Keratinocyte (primary cell): ENCODE data around the gene AKR1C8. TPM values are rescaled to one million over a fixed set of nuclear protein-coding genes. Genes with fewer than 3 reads are reported as not detected.
"Not testable (repeated sequence)": the region's sequence is repeated elsewhere in the genome, so short reads cannot be mapped to it uniquely, and the experiment has no call there.

Source experiments
- DNase-seq: peaks from one replicate; pipeline ENCODE4 v3.0.0-alpha.2; 2011; ENCODE audit warnings: low read depth, missing footprints, low spot score
- FAIRE-seq: peaks from 2 replicates; lab custom pipeline; 2011; peaks lifted over from hg19 to GRCh38; lab: Jason Lieb, UNC
- H2AFZ ChIP-seq: 2 replicates; pipeline ENCODE4 v1.6.0; 2012; ENCODE audit warnings: low read length, control low read depth, inconsistent platforms; ENCODE audit not compliant: control insufficient read depth
- H3K27ac ChIP-seq: 2 replicates; pipeline ENCODE4 v1.5.1; 2011; ENCODE audit warnings: low read length; ENCODE audit not compliant: control insufficient read depth, insufficient read depth
- H3K27me3 ChIP-seq: 3 replicates; pipeline ENCODE4 v1.6.0; 2011; ENCODE audit warnings: low read length; ENCODE audit not compliant: control insufficient read depth, insufficient read depth; ENCODE audit errors: extremely low read depth
- H3K36me3 ChIP-seq, 2 experiments: 2 replicates in 1 of 2; 3 replicates in 1 of 2; pipeline ENCODE4 v1.5.1; 2011; ENCODE audit warnings: low read length in 2 of 2, mild to moderate bottlenecking in 1 of 2; ENCODE audit not compliant: control insufficient read depth in 2 of 2, insufficient read depth in 2 of 2; ENCODE audit errors: extremely low read depth in 1 of 2
- H3K4me1 ChIP-seq: 3 replicates; pipeline ENCODE4 v1.5.1; 2011; ENCODE audit warnings: low read length; ENCODE audit not compliant: control insufficient read depth, insufficient read depth; ENCODE audit errors: extremely low read depth
- H3K4me2 ChIP-seq: 3 replicates; pipeline ENCODE4 v1.6.0; 2011; ENCODE audit warnings: low read depth, low read length; ENCODE audit not compliant: control insufficient read depth, insufficient read depth; ENCODE audit errors: extremely low read depth
- H3K4me3 ChIP-seq, 3 experiments: fragments of 200-600 bp in 1 of 3; sonication (generic) in 1 of 3; 2 replicates in 2 of 3; 3 replicates in 1 of 3; pipeline ENCODE4 v1.5.1; 2011 to 2016; ENCODE audit warnings: low read length in 3 of 3, mild to moderate bottlenecking in 3 of 3, control low read depth in 2 of 3, inconsistent platforms in 1 of 3, low read depth in 1 of 3, mixed read lengths in 1 of 3, mixed run types in 1 of 3, moderate library complexity in 1 of 3; ENCODE audit not compliant: control insufficient read depth in 2 of 3, insufficient read depth in 2 of 3; ENCODE audit errors: extremely low read depth in 1 of 3
- H3K79me2 ChIP-seq: 2 replicates; pipeline ENCODE4 v1.6.0; 2012; ENCODE audit warnings: low read length; ENCODE audit not compliant: control insufficient read depth, insufficient read depth
- H3K9ac ChIP-seq: 3 replicates; pipeline ENCODE4 v1.6.0; 2011; ENCODE audit warnings: low read length; ENCODE audit not compliant: control insufficient read depth, insufficient read depth; ENCODE audit errors: extremely low read depth
- H3K9me1 ChIP-seq: 3 replicates; pipeline ENCODE4 v1.6.0; 2011; ENCODE audit warnings: low read length; ENCODE audit not compliant: control insufficient read depth, insufficient read depth; ENCODE audit errors: extremely low read depth
- H3K9me3 ChIP-seq: 2 replicates; pipeline ENCODE4 v1.5.1; 2012; ENCODE audit warnings: low read depth, low read length; ENCODE audit not compliant: control insufficient read depth
- H4K20me1 ChIP-seq: 3 replicates; pipeline ENCODE4 v1.6.0; 2011; ENCODE audit warnings: low read length; ENCODE audit not compliant: control insufficient read depth, insufficient read depth; ENCODE audit errors: extremely low read depth
- CTCF ChIP-seq, 3 experiments: IDR thresholded peaks in 1 of 3; conservative IDR thresholded peaks in 1 of 3; optimal IDR thresholded peaks in 1 of 3; 2 replicates in 2 of 3; 3 replicates in 1 of 3; pipeline versions ENCODE3 to v1.5.1; 2011; ENCODE audit warnings: low read length in 3 of 3, mild to moderate bottlenecking in 3 of 3, moderate library complexity in 2 of 3, control low read depth in 1 of 3, inconsistent platforms in 1 of 3; ENCODE audit not compliant: insufficient read depth in 2 of 3; ENCODE audit errors: extremely low read depth in 1 of 3
- EZH2 ChIP-seq: IDR thresholded peaks from one replicate; pipeline ENCODE4 v1.6.1; 2012; ENCODE audit warnings: inconsistent platforms, mild to moderate bottlenecking, low read length, moderate library complexity
- dilution Hi-C: fragments of 300-500 bp; cut with MboI; formaldehyde crosslinking; loops from one replicate; pipeline ENCODE4 v1.7.0; 2020; ENCODE audit warnings: low sequenced_read_pairs; ENCODE audit not compliant: extremely low pct_ligation_motif_present
- polyA plus RNA-seq, 5 experiments: library from polyadenylated mRNA; depleted of rRNA in 3 of 5; stranded (reverse) in 3 of 5; stranded (forward) in 1 of 5; unstranded in 1 of 5; fragments of >200 nt; gene quantifications; 1 replicate in 1 of 5; 2 replicates in 3 of 5; 3 replicates in 1 of 5; pipeline versions ENCODE4 v1.2.1 to v1.2.3, GENCODE V29; 2011 to 2012; ENCODE audit warnings: missing spikeins in 2 of 5, low read depth in 1 of 5, low replicate concordance in 1 of 5

The AKR1C8 gene
- polyA plus RNA-seq, 1 donor (not counting 4 experiments of a cell fraction or from before 2014, with no cell fraction given) = not detected

- Histone ChIP-seq H3K9me3 (no peaks in the 10 kb centered on the region), H3K79me2 (no peaks in the 10 kb centered on the region), H2AFZ (no peak overlapping the region), H3K9me1 (no peaks in the 10 kb centered on the region), H3K4me1 (no peaks in the 10 kb centered on the region), H3K27me3 (no peaks in the 10 kb centered on the region), H4K20me1 (no peaks in the 10 kb centered on the region), H3K27ac (no peak overlapping the region), H3K4me2 (no peak overlapping the region), H3K4me3 (no peak overlapping the region), H3K9ac (no peak overlapping the region), H3K36me3 (no peaks in the 10 kb centered on the region)
- TF ChIP-seq EZH2 (no peak), CTCF (optimal IDR thresholded peaks at IDR 0.05 in 1 of 3, IDR thresholded peaks at IDR 0.05 in 1 of 3, conservative IDR thresholded peaks at IDR 0.05 in 1 of 3; ENCODE audit: extremely low read depth in 1 of 3, insufficient read depth in 2 of 3, low read length in 3 of 3) (no peak)
- dilution Hi-C loops = no loop called here
- FAIRE-seq = no peak
- DNase-seq = no peak
Observed at GRCh38 chr10:5142199-5142598, 42.8 kb downstream of the AKR1C8 start.

- H3K9ac ChIP-seq, H3K4me3 ChIP-seq, H3K27ac ChIP-seq, H3K4me1 ChIP-seq, H3K4me2 ChIP-seq, H4K20me1 ChIP-seq, H3K36me3 ChIP-seq, dilution Hi-C loops, H3K9me1 ChIP-seq, DNase-seq, H3K9me3 ChIP-seq, FAIRE-seq, H3K79me2 ChIP-seq, H3K27me3 ChIP-seq, H2AFZ ChIP-seq: not testable (repeated sequence)
Observed at GRCh38 chr10:5137699-5138098, 47.3 kb downstream of the AKR1C8 start.

GRCh38 chr10:5136468-5137087 lies 48.4 kb downstream of the AKR1C8 start:
- no peaks in the 10 kb centered on the region for H3K9me1 ChIP-seq
- no peaks in the 10 kb centered on the region for H3K27me3 ChIP-seq
- no peaks in the 10 kb centered on the region for H3K4me1 ChIP-seq
- dilution Hi-C loops = no loop called here
- no peaks in the 10 kb centered on the region for H4K20me1 ChIP-seq
- H3K79me2 ChIP-seq = no peaks in the 10 kb centered on the region
- H3K27ac ChIP-seq = no peak overlapping the region
- FAIRE-seq = no peak
- H3K36me3 ChIP-seq = no peaks in the 10 kb centered on the region
- no peak overlapping the region for H3K9ac ChIP-seq
- no peak overlapping the region for H3K4me2 ChIP-seq
- no peak overlapping the region for H3K4me3 ChIP-seq
- DNase-seq = no peak
- no peaks in the 10 kb centered on the region for H3K9me3 ChIP-seq
- H2AFZ ChIP-seq = no peak overlapping the region
- TF ChIP-seq EZH2 = no peak
- TF ChIP-seq CTCF (optimal IDR thresholded peaks at IDR 0.05 in 1 of 3, IDR thresholded peaks at IDR 0.05 in 1 of 3, conservative IDR thresholded peaks at IDR 0.05 in 1 of 3; ENCODE audit: extremely low read depth in 1 of 3, insufficient read depth in 2 of 3, low read length in 3 of 3) = no peak
